ELF-1 (cell line): ENCODE results near the gene NRCAM.

Experiments used
- DNase-seq: peaks from one replicate; pipeline ENCODE4 v3.0.0-alpha.2; 2016; ENCODE audit warnings: low read depth, low spot score

The NRCAM gene

DNA sequence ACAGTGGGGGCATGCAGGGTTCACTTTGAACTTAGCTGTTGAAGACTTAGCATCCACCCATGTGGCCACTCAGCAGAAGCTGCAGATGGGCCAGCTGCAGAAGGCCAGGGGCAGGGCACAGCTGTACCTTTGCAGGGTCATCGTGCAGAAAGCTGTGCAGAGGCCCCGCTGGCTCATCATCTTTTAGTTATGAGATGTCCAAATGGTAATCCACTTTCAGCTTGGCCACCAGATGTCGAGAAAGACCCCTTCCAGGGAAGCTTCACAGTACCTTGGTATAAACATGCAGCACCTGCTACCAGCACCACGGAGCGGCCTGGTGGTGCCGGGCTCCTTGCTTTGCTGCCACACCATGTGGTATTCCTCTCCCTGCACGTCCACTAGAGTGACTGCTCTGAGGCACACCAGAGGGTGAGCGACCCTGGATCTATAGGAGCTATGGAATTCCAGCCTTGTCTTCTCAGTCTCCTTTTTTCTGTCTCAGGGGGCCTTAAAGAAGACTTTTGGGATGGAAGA lies 251.9 kb downstream of the NRCAM start:
- no peak for DNase-seq

DNA sequence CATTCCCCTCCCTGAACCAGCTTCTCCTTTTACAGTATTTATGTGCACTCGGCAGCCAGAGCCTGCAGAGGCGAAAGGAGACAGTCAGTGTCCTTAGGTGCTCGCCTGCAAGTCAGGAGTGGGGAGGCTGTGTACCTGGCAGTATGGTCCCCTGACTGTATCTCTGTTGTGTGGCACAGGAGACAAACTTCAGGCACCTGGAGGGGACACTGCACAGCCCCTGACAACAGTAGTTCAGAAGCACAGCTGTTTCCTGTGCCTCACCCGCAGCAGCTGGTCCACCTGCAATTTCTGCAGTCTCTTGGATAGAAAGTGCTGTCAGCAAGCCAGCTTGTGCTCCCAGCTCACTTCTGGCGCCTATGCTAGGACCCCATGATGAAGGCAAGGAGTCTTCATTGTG lies 252.7 kb downstream of the NRCAM start:
- DNase-seq, result no peak

GRCh38 chr7:108202743-108203142 lies 253.5 kb downstream of the NRCAM start:
- no peak for DNase-seq

- no peak for DNase-seq
These were observed 254.5 kb downstream of the NRCAM start for GRCh38 chr7:108201766-108202165.

DNA sequence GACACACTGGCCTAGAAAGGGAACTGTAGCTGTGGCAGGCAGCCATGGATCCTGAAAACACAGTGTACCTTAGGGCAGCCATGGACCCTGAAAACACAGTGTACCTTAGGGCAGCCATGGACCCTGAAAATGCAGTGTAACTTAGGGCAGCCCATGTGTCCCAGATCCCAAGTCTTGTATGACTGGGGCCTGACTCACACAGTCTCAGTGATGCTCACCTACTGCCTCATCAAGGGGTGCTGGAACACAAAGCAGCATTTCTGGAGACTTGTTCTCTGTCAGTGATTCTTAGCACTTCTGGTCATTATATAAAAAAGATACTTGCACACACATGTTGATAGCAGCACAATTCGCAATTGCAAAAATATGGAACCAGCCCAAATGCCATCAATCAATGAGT lies 255.9 kb downstream of the NRCAM start:
- no peak for DNase-seq

- no peak for DNase-seq
These were observed 258.7 kb downstream of the NRCAM start for GRCh38 chr7:108197371-108198091.

DNA sequence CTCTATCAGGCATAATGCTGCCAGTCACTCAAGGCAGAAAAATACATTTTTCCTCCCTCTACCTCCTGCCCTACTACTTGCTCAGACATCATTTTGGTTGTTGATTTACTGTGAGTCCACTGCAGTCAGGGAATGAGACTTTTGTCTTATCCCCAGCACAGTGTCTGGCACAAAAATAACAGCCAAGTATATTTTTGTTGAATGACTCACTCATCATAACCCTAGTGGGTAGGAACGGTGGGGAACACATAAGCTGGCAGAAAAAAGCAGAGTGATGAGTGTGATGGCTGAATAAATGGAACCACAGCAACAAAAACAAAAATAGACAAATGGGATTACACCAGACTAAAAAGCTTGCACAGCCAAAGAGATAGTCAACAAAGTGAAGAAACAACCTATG lies 260.2 kb downstream of the NRCAM start:
- DNase-seq, result no peak

DNA sequence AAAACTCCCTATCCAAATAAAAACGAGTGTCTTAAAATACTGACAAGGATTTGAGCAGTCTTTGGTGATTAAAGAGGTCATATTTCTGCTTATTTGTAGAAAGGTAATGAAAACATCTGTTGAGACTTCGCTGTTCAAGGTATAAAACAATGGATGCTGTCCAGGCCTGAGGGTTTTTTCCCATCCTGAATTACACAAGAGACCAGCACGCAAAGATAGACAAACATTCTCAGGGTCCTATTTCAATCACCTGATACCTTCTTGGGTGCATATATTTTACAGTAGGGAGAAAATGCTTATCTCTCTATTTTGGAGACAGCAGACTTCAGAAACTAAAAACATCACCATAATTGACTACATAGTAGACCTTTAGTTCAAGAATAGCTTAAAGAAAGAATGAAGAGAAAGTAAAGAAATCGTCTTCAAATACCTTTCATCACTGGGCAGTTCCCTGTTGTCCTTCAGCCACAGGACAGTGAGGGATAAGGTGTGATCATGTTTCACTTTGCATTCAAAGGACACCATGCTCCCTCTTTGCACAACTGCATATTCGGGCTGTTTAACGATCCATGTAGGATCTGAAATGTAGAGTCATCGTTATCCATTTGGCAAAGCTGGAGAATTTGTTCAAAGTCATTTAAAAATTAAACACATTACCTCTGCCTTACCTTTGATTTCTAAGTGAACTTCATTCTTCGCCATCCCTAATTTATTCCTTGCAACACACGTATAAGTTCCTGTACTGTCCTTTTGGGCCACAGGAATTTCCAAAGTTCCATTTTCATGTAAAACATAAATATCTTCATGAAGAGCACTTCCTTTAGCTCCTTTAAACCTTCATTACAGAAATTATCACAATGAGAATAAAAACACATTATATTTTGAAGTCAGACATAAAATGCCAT lies 262.4 kb downstream of the NRCAM start:
- no peak for DNase-seq

DNA sequence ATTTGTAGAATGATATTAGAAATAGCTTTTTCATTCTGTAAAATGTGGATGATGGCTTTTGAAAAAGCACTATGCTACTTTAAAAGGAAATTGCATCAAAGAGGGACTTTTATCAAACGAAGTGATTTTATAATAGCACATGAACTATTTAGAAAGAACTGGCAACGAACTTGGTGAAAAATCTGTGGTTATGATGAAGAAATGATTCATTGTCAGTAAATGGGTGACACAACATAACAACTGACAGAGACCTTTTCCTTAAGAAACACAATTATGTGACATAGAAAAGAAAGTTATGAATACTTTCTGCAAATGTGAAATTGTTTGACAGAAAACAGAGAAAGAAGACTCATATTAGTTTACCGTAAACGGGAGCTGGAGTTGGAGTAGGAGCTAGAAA lies 265.3 kb downstream of the NRCAM start:
- no peak for DNase-seq

GRCh38 chr7:108189733-108190388 lies 266.4 kb downstream of the NRCAM start:
- no peak for DNase-seq

GRCh38 chr7:108188724-108189123 lies 267.5 kb downstream of the NRCAM start:
- no peak for DNase-seq

- DNase-seq, result peak; percentile 75
These were observed 274.9 kb downstream of the NRCAM start for GRCh38 chr7:108181073-108181985.

DNA sequence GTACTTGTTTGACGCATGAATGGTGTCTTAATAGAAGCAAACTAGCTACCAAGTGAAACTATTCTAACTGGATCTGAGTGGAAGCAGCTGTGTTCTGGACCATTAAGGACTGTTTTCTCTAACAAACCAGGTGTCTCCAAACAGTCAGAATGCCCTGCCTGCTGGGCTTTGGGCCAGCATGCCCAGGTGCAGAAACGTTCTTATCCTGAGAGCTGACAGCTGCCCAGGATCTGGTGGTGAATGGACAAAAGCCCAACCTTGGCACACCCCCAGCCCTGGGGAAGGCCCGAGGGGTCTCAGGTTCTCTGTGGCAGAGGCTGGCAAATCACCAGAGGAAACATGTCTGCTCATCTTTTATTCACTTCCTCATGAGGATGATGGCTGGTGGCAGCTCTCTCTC lies 277.8 kb downstream of the NRCAM start:
- no peak for DNase-seq

DNA sequence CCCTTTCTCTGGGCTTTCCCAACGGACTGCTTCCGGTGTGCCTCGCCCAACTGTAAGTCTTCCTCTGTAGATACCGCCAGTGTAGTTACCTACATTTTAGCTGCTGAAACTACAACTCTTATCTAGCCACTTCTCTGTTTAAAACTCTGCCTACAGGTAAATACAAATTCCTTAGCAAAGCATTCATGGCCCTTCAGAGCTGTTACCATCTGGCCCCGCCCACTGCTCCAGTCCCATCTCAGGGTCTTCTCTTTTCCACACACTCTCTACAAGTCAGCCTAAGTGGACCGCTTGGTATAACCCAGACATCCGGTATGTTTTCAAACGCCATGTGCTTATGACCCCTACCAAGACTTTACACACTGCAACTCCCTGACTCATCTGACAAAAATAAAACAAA lies 285.1 kb downstream of the NRCAM start:
- DNase-seq, result peak; percentile 30

GRCh38 chr7:108170251-108170650 lies 286.0 kb downstream of the NRCAM start:
- DNase-seq, result no peak

DNA sequence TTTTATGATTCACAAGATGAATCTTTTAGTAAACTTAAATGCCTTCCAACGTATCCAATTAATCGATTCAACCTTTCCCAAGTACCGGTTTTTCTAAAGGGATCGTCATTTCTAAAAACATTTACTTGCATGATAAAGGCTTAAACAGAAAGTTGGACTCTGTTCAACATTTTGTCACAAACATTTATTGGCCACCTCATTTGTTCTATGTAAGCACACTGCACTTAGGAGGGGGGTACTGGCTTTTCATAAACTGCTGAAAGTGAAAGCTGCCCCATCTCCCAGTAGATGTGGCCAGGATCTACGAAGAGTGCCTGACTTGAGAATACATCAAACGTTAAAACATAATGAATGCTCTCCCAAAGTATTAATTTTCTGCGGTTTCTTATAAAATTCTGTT lies 288.8 kb downstream of the NRCAM start:
- no peak for DNase-seq

DNA sequence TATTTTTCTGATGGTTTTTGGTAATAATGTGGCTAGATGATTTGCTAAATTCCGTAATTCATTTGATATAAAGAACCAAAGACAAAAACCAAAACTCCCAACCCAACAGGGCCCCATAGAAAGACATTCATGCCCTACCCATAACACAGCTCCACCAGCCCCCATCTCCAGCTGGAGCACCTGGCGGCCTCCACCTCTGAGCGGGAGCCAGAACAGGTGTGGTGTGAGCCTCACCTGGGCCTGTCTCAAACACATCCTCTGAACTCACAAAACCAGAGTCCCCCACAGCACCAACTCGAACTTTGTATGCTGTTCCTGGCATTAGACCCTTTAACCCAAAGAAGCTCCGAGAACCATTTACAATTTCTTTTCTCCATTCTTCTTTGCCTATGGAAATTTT lies 289.5 kb downstream of the NRCAM start:
- DNase-seq, result no peak

GRCh38 chr7:108165723-108166122 lies 290.5 kb downstream of the NRCAM start:
- DNase-seq, result no peak

GRCh38 chr7:108164946-108165345 lies 291.3 kb downstream of the NRCAM start:
- no peak for DNase-seq

- no peak for DNase-seq
These were observed 291.9 kb downstream of the NRCAM start for GRCh38 chr7:108164342-108164741.

DNA sequence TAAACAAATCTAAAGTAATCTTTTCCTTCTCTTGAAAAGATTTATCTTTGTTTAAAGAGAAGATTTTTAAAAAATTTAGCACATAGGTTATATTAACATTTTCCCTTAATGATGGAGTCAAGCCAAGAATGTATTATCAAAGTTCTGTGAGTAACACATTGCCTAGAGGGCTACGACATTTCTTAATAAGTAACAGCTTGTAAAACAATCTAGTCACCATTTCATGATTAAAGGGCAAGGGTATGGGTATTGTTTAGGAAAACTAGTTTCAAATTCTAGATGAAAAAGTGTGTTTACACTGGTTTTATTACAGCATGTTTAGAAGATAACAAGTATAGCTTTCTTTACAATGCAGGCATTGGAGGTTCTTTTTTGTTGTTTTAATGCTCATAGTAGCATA lies 297.5 kb downstream of the NRCAM start:
- no peak for DNase-seq
